Renal cortex interstitium (tissue), 15 donors: ENCODE data around the gene RBM7. TPM values are rescaled to one million over a fixed set of nuclear protein-coding genes. Genes with fewer than 3 reads are reported as not detected.

Source experiments
- DNase-seq, 11 donors: peaks; one replicate each; pipeline ENCODE4 v3.0.0-alpha.2; 2013; ENCODE audit warnings: low read depth in 9 of 11, low spot score in 4 of 11; ENCODE audit errors: extremely low read depth in 1 of 11
- long read RNA-seq, 16 experiments: transcript quantifications; one replicate each; lab custom pipeline, GENCODE V29; 2026
- polyA plus RNA-seq, 3 donors: library from polyadenylated mRNA; unstranded; fragments of 120-200 nt; gene quantifications; one replicate each; pipeline ENCODE4 v1.2.1, GENCODE V29; 2013; ENCODE audit not compliant: insufficient read length in 3 of 3

Gene RBM7
- polyA plus RNA-seq = 10 to 100 TPM; 48.7 to 61.6 (median 51.1) TPM
- long read RNA-seq, donor 1, full-length matches to known transcripts = 19 of 19 reads
- long read RNA-seq, donor 1, partial matches to known transcripts = 0 of 19 reads
- long read RNA-seq, donor 1, other reads (novel, unspliced or antisense) = 0 of 19 reads
- long read RNA-seq, donor 2, full-length matches to known transcripts = 12 of 18 reads
- long read RNA-seq, donor 2, partial matches to known transcripts = 6 of 18 reads
- long read RNA-seq, donor 2, other reads (novel, unspliced or antisense) = 0 of 18 reads
- long read RNA-seq, donor 3, full-length matches to known transcripts = 28 of 42 reads
- long read RNA-seq, donor 3, partial matches to known transcripts = 14 of 42 reads
- long read RNA-seq, donor 3, other reads (novel, unspliced or antisense) = 0 of 42 reads
- long read RNA-seq, donor 4, full-length matches to known transcripts = 21 of 21 reads
- long read RNA-seq, donor 4, partial matches to known transcripts = 0 of 21 reads
- long read RNA-seq, donor 4, other reads (novel, unspliced or antisense) = 0 of 21 reads
- long read RNA-seq, donor 5 = 0 reads
- long read RNA-seq, donor 6, full-length matches to known transcripts = 15 of 25 reads
- long read RNA-seq, donor 6, partial matches to known transcripts = 10 of 25 reads
- long read RNA-seq, donor 6, other reads (novel, unspliced or antisense) = 0 of 25 reads
- long read RNA-seq, donor 7, full-length matches to known transcripts = 11 of 21 reads
- long read RNA-seq, donor 7, partial matches to known transcripts = 10 of 21 reads
- long read RNA-seq, donor 7, other reads (novel, unspliced or antisense) = 0 of 21 reads
- long read RNA-seq, donor 8, full-length matches to known transcripts = 33 of 39 reads
- long read RNA-seq, donor 8, partial matches to known transcripts = 6 of 39 reads
- long read RNA-seq, donor 8, other reads (novel, unspliced or antisense) = 0 of 39 reads
- long read RNA-seq, donor 9, full-length matches to known transcripts = 14 of 14 reads
- long read RNA-seq, donor 9, partial matches to known transcripts = 0 of 14 reads
- long read RNA-seq, donor 9, other reads (novel, unspliced or antisense) = 0 of 14 reads
- long read RNA-seq, donor 10, full-length matches to known transcripts = 17 of 23 reads
- long read RNA-seq, donor 10, partial matches to known transcripts = 6 of 23 reads
- long read RNA-seq, donor 10, other reads (novel, unspliced or antisense) = 0 of 23 reads
- long read RNA-seq, donor 11, full-length matches to known transcripts = 20 of 20 reads
- long read RNA-seq, donor 11, partial matches to known transcripts = 0 of 20 reads
- long read RNA-seq, donor 11, other reads (novel, unspliced or antisense) = 0 of 20 reads
- long read RNA-seq, donor 12, full-length matches to known transcripts = 7 of 7 reads
- long read RNA-seq, donor 12, partial matches to known transcripts = 0 of 7 reads
- long read RNA-seq, donor 12, other reads (novel, unspliced or antisense) = 0 of 7 reads
- long read RNA-seq, donor 13 = 0 reads
- long read RNA-seq, donor 14, full-length matches to known transcripts = 32 of 38 reads
- long read RNA-seq, donor 14, partial matches to known transcripts = 6 of 38 reads
- long read RNA-seq, donor 14, other reads (novel, unspliced or antisense) = 0 of 38 reads
- long read RNA-seq, donor 15, full-length matches to known transcripts = 10 of 10 reads
- long read RNA-seq, donor 15, partial matches to known transcripts = 0 of 10 reads
- long read RNA-seq, donor 15, other reads (novel, unspliced or antisense) = 0 of 10 reads
- long read RNA-seq, donor 16, full-length matches to known transcripts = 54 of 54 reads
- long read RNA-seq, donor 16, partial matches to known transcripts = 0 of 54 reads
- long read RNA-seq, donor 16, other reads (novel, unspliced or antisense) = 0 of 54 reads

- peak; percentile 90 to 97 (median 96) for DNase-seq
Observed at GRCh38 chr11:114400216-114400914, at the start of gene RBM7, which contains the start of gene C11orf71. Gene RBM7, plus strand, starts transcription at chr11:114400666. Its CDS starts 6 bp downstream, at chr11:114400672. Gene C11orf71, minus strand, starts transcription at chr11:114400511. Its CDS starts 180 bp downstream, at chr11:114400331.

DNA sequence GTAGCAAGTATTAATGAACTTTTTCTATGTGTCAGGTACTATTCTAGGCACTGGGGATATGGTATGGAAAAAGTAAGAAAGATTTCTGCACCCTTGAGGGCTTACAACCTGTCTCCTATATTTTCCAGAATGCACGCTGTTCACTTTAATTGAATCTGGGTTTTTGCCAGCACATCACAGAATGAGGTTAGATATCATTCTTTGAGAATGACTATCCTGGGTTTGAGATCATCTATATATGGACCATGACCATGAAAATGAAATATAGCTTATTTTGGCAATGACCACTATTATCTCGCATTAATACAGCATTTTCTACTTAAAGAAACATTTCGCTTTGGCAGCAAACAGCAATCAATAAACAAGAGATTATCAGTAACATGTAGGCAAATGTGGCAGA, 47.0 kb upstream of the RBM7 start:
- no peak for DNase-seq

DNA sequence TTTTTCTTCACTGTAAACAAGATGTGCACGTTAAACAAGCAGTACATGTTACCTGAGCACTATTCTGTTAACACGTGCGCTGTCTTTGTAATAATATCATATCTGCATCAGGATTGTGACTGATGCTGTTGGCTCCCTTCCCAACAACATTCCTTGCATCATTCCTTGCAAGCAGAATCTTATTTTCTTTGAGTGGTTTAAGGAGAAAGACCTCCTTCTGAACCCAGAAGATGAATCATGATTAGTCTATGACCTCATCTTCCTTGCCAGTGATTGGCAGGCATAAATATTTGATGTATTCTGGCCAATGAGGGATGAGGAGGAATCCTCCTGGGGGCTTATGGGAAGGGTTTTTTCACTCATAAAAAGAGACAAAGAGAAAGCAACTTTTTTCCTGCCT, 46.4 kb upstream of the RBM7 start:
- DNase-seq = no peak

GRCh38 chr11:114358716-114359115, 41.8 kb upstream of the RBM7 start:
- no peak for DNase-seq

GRCh38 chr11:114359342-114359741, 41.1 kb upstream of the RBM7 start:
- DNase-seq = no peak

GRCh38 chr11:114362326-114362725, 38.1 kb upstream of the RBM7 start:
- DNase-seq = peak in 1 of 11 donors; percentile 10

DNA sequence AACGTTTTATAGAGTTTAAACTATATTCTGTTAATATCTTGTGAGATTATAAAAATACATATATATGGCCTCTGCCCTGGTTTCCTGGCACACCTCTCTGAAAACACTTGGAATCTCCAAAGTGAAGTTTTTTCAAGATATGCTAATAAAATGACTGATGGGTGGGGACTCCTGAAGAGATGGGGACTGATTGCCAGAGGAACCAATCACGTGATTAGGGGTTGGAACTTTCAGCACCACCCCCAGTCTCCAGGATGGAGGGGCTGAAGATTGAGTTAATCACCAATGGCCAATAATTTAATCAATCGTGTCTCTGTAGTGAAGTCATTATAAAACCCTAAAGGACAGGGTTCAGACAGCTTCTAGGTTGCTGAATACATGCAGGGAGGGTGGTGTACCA, 37.5 kb upstream of the RBM7 start:
- DNase-seq = no peak

- no peak for DNase-seq
Observed at GRCh38 chr11:114366331-114367243, 33.9 kb upstream of the RBM7 start.

DNA sequence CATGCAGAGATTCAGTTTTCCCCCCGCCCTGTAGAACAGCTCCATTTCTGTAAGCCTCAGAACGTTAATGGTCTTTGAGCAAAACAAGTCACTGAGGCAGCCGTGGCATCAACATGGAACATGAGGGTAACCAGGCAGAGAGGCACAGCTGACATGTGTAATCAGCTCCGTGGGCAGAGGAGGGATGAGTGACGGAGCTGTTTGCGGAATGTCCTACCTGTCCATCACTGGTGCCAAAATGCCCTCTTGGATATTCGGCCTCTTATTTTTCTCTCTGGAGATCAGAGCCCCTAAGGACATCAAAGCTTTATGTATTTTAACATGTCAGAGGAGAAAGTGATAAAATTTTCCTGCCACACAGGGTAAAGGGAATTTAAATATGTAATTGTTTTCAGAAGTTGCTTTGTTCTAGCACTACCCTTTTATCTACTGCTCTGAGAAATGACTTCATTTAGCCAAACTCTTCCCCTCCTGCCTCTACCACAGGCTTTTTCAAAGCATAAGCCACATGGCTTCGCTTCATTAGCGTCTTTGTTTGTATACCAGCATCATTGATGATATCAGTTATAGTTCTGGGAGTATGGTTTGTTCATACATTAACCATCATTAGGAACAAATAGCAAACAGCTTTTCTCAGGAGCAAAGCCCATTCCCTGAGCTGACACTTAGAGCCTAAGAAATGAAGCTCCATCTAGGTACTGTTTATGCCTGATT, 33.1 kb upstream of the RBM7 start:
- DNase-seq = no peak

GRCh38 chr11:114368918-114369680, 31.4 kb upstream of the RBM7 start:
- DNase-seq = no peak

DNA sequence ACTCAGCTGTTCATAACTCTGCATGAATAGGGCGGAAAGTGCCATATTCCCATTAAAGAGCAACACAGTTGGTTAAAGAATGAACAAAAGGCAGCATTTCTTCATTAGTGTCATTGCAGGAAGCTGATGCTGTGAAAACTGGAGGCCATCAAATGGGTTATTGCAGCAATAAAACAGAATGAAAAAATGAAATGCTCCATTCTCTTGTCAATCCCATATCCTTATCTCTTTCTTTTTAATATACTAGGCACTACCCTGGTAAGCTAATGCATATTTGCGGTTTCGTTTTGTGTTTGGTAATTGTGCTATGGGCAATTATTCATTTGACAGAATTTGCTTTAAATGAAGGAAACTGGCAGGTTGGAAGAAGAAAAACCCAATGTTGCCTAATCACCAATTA, 25.4 kb upstream of the RBM7 start:
- DNase-seq = no peak

GRCh38 chr11:114377612-114378267, 22.7 kb upstream of the RBM7 start:
- DNase-seq = no peak

DNA sequence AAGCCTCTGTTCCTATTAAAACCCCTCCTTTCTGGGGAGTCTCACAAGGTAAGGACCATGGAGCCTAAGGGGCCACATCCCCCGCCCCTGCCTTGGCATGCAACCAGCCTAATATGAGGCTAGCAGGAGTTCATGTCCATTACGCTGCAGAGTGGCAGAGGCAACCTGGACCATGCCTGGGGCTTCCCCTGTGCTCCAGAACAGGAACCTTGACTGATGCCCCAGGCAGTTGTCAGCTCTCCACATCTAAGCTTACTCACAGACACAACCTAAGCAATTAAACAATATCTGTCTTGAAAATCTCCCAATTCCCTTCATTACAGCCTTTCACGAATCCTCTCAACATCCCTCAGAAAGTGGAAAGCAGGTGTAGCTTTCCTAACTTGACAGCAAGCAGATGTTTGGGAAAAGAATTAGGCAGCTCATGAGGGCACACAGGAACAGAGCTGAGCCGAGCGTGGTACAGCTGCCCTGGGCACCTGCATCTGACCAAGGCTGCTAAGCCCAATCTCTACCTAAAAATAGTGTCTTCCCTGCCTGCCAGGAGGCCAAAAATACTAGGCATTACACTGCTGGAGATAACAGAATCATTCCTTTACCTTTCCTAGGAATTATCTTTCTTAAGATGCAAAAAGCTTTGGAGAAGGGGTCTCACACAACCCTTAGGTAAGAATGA, 20.9 kb upstream of the RBM7 start:
- no peak for DNase-seq

DNA sequence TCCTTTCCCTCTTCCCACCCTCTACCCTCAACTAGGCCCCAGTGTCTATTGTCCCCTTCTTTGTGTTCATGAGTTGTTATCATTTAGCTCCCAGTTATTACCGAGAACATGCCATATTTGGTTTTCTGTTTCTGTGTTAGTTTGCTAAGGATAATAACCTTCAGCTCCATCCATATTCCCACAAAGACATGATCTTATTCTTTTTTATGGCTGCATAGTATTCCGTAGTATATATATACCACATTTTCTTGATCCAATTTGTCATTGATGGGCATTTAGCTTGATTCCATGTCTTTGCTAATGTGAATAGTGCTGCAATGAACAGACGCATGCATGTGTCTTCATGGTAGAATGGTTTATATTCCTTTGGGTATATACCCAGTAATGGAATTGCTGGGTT, 18.0 kb upstream of the RBM7 start:
- no peak for DNase-seq
